Endothelial cell of umbilical vein (primary cell): ENCODE results near the gene DNAH6. TPM values are rescaled to one million over a fixed set of nuclear protein-coding genes. Genes with fewer than 3 reads are reported as not detected.

Source experiments
- BruUV-seq: library from RNA; stranded (reverse); fragments of 400-500 nt; replicated peaks from 2 replicates; lab custom pipeline; 2021; lab: Mats Ljungman, UMichigan
- CTCF ChIA-PET: fragments of 300-600, 350-600 bp; sonication (Branson Sonifier 250); formaldehyde crosslinking; loops from one replicate; lab custom pipeline; 2021; ENCODE audit warnings: antibody characterized with exemption, inconsistent platforms; lab: Charles Lee
- POLR2A ChIA-PET: fragments of 300-600, 350-600 bp; sonication (Branson Sonifier 250); formaldehyde crosslinking; loops from one replicate; lab custom pipeline; 2021; ENCODE audit warnings: antibody characterized with exemption, inconsistent platforms; lab: Charles Lee
- DNase-seq: peaks from one replicate; pipeline ENCODE4 v3.0.0-alpha.2; 2011; ENCODE audit warnings: low read depth, low spot score
- FAIRE-seq: peaks from 2 replicates; lab custom pipeline; 2011; peaks lifted over from hg19 to GRCh38; lab: Jason Lieb, UNC
- H2AFZ ChIP-seq: 2 replicates; pipeline ENCODE4 v1.6.0; 2012; ENCODE audit warnings: low read depth, low read length, control low read depth, inconsistent platforms
- H3K27ac ChIP-seq: 2 replicates; pipeline ENCODE4 v1.5.1; 2011; ENCODE audit warnings: low read depth, mild to moderate bottlenecking, control low read depth, low read length, moderate library complexity; ENCODE audit not compliant: insufficient read depth
- H3K27me3 ChIP-seq, 2 experiments: 2 replicates each; pipeline versions ENCODE4 v1.6.0 to v1.6.1; 2011; ENCODE audit warnings: low read length in 2 of 2, mixed read lengths in 1 of 2; ENCODE audit not compliant: control insufficient read depth in 2 of 2, insufficient read depth in 2 of 2
- H3K36me3 ChIP-seq, 2 experiments: 2 replicates in 1 of 2; 3 replicates in 1 of 2; pipeline ENCODE4 v1.5.1; 2011; ENCODE audit warnings: low read length in 2 of 2, mild to moderate bottlenecking in 1 of 2, moderate library complexity in 1 of 2; ENCODE audit not compliant: control insufficient read depth in 2 of 2, insufficient read depth in 2 of 2; ENCODE audit errors: extremely low read depth in 1 of 2
- H3K4me1 ChIP-seq: 3 replicates; pipeline ENCODE4 v1.5.1; 2011; ENCODE audit warnings: mild to moderate bottlenecking, low read length; ENCODE audit not compliant: control insufficient read depth, insufficient read depth; ENCODE audit errors: extremely low read depth
- H3K4me2 ChIP-seq: 2 replicates; pipeline ENCODE4 v1.6.1; 2011; ENCODE audit warnings: low read length, control low read depth, mixed read lengths; ENCODE audit not compliant: insufficient read depth
- H3K4me3 ChIP-seq, 3 experiments: fragments of 200-600 bp in 1 of 3; sonication (generic), shearing (Covaris generic) in 1 of 3; replicated peaks in 1 of 3; 2 replicates each; pipeline ENCODE4 v1.5.1; 2011 to 2016; ENCODE audit warnings: control low read depth in 3 of 3, low read length in 3 of 3, mild to moderate bottlenecking in 2 of 3, inconsistent platforms in 1 of 3, low read depth in 1 of 3, moderate library complexity in 1 of 3; ENCODE audit not compliant: insufficient read depth in 1 of 3
- H3K79me2 ChIP-seq: 2 replicates; pipeline ENCODE4 v1.6.0; 2012; ENCODE audit warnings: low read length, inconsistent platforms; ENCODE audit not compliant: control insufficient read depth, insufficient read depth
- H3K9ac ChIP-seq: replicated peaks from 2 replicates; pipeline ENCODE3; 2011; ENCODE audit warnings: low read length, control low read depth; ENCODE audit not compliant: insufficient read depth; ENCODE audit errors: extremely low read depth
- H3K9me1 ChIP-seq: replicated peaks from 3 replicates; pipeline ENCODE4 v1.6.0; 2011; ENCODE audit warnings: mild to moderate bottlenecking, low read length; ENCODE audit not compliant: control insufficient read depth, insufficient read depth; ENCODE audit errors: extremely low read depth
- H3K9me3 ChIP-seq: replicated peaks from 2 replicates; pipeline ENCODE4 v1.5.1; 2012; ENCODE audit warnings: low read length, inconsistent platforms; ENCODE audit not compliant: control insufficient read depth, insufficient read depth
- H4K20me1 ChIP-seq: replicated peaks from 2 replicates; pipeline ENCODE3; 2011; ENCODE audit warnings: mild to moderate bottlenecking, low read length; ENCODE audit not compliant: control insufficient read depth, insufficient read depth; ENCODE audit errors: extremely low read depth
- EZH2 ChIP-seq: IDR thresholded peaks from 2 replicates; pipeline ENCODE4 v1.6.1; 2012; ENCODE audit warnings: borderline replicate concordance, low read depth, mild to moderate bottlenecking, moderate library complexity, low read length, inconsistent platforms; ENCODE audit not compliant: severe bottlenecking
- FOS ChIP-seq: IDR thresholded peaks from 2 replicates; pipeline ENCODE4 v1.6.1; 2011; ENCODE audit warnings: mild to moderate bottlenecking, low read length, moderate library complexity, borderline replicate concordance; ENCODE audit not compliant: insufficient read depth
- GATA2 ChIP-seq: IDR thresholded peaks from 2 replicates; pipeline ENCODE4 v1.7.0; 2011; ENCODE audit warnings: low read depth, mild to moderate bottlenecking, moderate library complexity, mixed read lengths, low read length; ENCODE audit not compliant: insufficient read length, insufficient read depth
- JUN ChIP-seq: IDR thresholded peaks from 2 replicates; pipeline ENCODE4 v1.6.1; 2011; ENCODE audit warnings: borderline replicate concordance, low read depth; ENCODE audit not compliant: insufficient read length, insufficient read depth
- MAX ChIP-seq: IDR thresholded peaks from 2 replicates; pipeline ENCODE4 v1.6.1; 2011; ENCODE audit not compliant: insufficient read depth, insufficient read length
- MYC ChIP-seq: IDR thresholded peaks from one replicate; pipeline ENCODE4 v1.6.1; 2011; ENCODE audit warnings: mild to moderate bottlenecking, low read depth, low read length
- POLR2A ChIP-seq: IDR thresholded peaks from 2 replicates; pipeline ENCODE4 v1.6.1; 2012; ENCODE audit warnings: low read depth, mild to moderate bottlenecking, control low read depth, low read length
- POLR2AphosphoS5 ChIP-seq: IDR thresholded peaks from 2 replicates; pipeline ENCODE4 v1.6.1; 2012; ENCODE audit warnings: low read depth, mild to moderate bottlenecking, control low read depth, low read length, moderate library complexity; ENCODE audit not compliant: insufficient read depth
- dilution Hi-C: fragments of 300-500 bp; cut with MboI; formaldehyde crosslinking; loops from one replicate; pipeline ENCODE4 v1.15.0; 2019; ENCODE audit warnings: low sequenced_read_pairs; ENCODE audit not compliant: extremely low pct_ligation_motif_present
- intact Hi-C: fragments of 100-400 bp; cut with micrococcal nuclease; formaldehyde crosslinking; loops from one replicate; pipeline ENCODE4 v1.10.0; 2022
- polyA plus RNA-seq, 4 experiments: library from polyadenylated mRNA; depleted of rRNA in 3 of 4; stranded (reverse) in 3 of 4; unstranded in 1 of 4; fragments of >200 nt; gene quantifications; 2 replicates each; pipeline versions ENCODE4 v1.2.1 to v1.2.3, GENCODE V29; 2011 to 2012; ENCODE audit warnings: missing spikeins in 1 of 4
- total RNA-seq: library from RNA; stranded (reverse); gene quantifications from 2 replicates; pipeline ENCODE4 v1.2.3, GENCODE V29; 2021
- TF ChIP-seq, protein P1 (sequence below), 2 donors: IDR thresholded peaks; 1 replicate in 1 of 2; 2 replicates in 1 of 2; pipeline ENCODE4 v1.5.1; 2011; ENCODE audit warnings: low read length in 2 of 2, mild to moderate bottlenecking in 2 of 2, moderate library complexity in 2 of 2, control low read depth in 1 of 2, inconsistent platforms in 1 of 2, low read depth in 1 of 2; ENCODE audit not compliant: insufficient read depth in 1 of 2; ENCODE audit errors: extremely low read depth in 1 of 2

Gene DNAH6
- total and polyA plus RNA-seq, 2 donors (not counting 3 experiments of a cell fraction or from before 2014, with no cell fraction given) = 0.24 TPM; not detected in 1

GRCh38 chr2:84477886-84478285 is 38.4 kb upstream of the DNAH6 start:
- ChIA-PET POLR2A (no interaction called here), CTCF (no interaction called here)
- H3K9me1 ChIP-seq = no peaks in the 10 kb centered on the region
- H3K9ac ChIP-seq = no peak overlapping the region
- no peak overlapping the region for H3K27ac ChIP-seq
- H4K20me1 ChIP-seq = no peaks in the 10 kb centered on the region
- FAIRE-seq (no peak), DNase-seq (no peak)
- H3K4me1 ChIP-seq = no peaks in the 10 kb centered on the region
- no peak for TF ChIP-seq GATA2
- TF ChIP-seq MYC = no peak
- TF ChIP-seq JUN = no peak
- TF ChIP-seq POLR2A = no peak
- dilution Hi-C loops = no loop called here
- H3K27me3 ChIP-seq = no peaks in the 10 kb centered on the region
- BruUV-seq = no TSS peak
- intact Hi-C loops = no loop called here
- H3K36me3 ChIP-seq = no peaks in the 10 kb centered on the region
- no peaks in the 10 kb centered on the region for H3K79me2 ChIP-seq
- H3K9me3 ChIP-seq = no peaks in the 10 kb centered on the region
- H3K4me3 ChIP-seq = no peak overlapping the region
- H2AFZ ChIP-seq = no peak overlapping the region
- H3K4me2 ChIP-seq = no peak overlapping the region

GRCh38 chr2:84478867-84479266 is 37.4 kb upstream of the DNAH6 start:
- no peak overlapping the region for H3K27ac ChIP-seq

More at GRCh38 chr2:84478867-84479266, 37.4 kb upstream of the DNAH6 start:
- BruUV-seq = no TSS peak
- no peak overlapping the region for H3K4me3 ChIP-seq
- intact Hi-C loops (no loop called here), dilution Hi-C loops (no loop called here)
- no peaks in the 10 kb centered on the region for H3K27me3 ChIP-seq
- ChIA-PET POLR2A (no interaction called here), CTCF (no interaction called here)
- H3K4me1 ChIP-seq = no peaks in the 10 kb centered on the region
- DNase-seq (no peak), FAIRE-seq (no peak)
- no peaks in the 10 kb centered on the region for H4K20me1 ChIP-seq
- no peaks in the 10 kb centered on the region for H3K9me3 ChIP-seq
- no peak overlapping the region for H3K9ac ChIP-seq
- H2AFZ ChIP-seq = no peak overlapping the region
- H3K79me2 ChIP-seq = no peaks in the 10 kb centered on the region
- TF ChIP-seq GATA2 = no peak
- TF ChIP-seq, protein P1, sequence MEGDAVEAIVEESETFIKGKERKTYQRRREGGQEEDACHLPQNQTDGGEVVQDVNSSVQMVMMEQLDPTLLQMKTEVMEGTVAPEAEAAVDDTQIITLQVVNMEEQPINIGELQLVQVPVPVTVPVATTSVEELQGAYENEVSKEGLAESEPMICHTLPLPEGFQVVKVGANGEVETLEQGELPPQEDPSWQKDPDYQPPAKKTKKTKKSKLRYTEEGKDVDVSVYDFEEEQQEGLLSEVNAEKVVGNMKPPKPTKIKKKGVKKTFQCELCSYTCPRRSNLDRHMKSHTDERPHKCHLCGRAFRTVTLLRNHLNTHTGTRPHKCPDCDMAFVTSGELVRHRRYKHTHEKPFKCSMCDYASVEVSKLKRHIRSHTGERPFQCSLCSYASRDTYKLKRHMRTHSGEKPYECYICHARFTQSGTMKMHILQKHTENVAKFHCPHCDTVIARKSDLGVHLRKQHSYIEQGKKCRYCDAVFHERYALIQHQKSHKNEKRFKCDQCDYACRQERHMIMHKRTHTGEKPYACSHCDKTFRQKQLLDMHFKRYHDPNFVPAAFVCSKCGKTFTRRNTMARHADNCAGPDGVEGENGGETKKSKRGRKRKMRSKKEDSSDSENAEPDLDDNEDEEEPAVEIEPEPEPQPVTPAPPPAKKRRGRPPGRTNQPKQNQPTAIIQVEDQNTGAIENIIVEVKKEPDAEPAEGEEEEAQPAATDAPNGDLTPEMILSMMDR (IDR thresholded peaks at IDR 0.05; ENCODE audit: extremely low read depth in 1 of 2, insufficient read depth in 1 of 2, low read depth in 1 of 2, low read length in 2 of 2) = no peak
- no peak for TF ChIP-seq EZH2
- TF ChIP-seq POLR2A = no peak
- no peak for TF ChIP-seq FOS
- TF ChIP-seq MYC = no peak
- TF ChIP-seq JUN = no peak
- no peak for TF ChIP-seq POLR2AphosphoS5
- no peak for TF ChIP-seq MAX
- H3K9me1 ChIP-seq = no peaks in the 10 kb centered on the region
- H3K36me3 ChIP-seq = no peaks in the 10 kb centered on the region
- no peak overlapping the region for H3K4me2 ChIP-seq
